NCI-H460 (cell line): ENCODE measurements around the gene PHF21A. TPM values are rescaled to one million over a fixed set of nuclear protein-coding genes. Genes with fewer than 3 reads are reported as not detected.
A peak's percentile ranks its signal among the peaks of the same experiment; 100 is the strongest.
"Not testable (repeated sequence)": the region's sequence is repeated elsewhere in the genome, so short reads cannot be mapped to it uniquely, and the experiment has no call there.

ENCODE experiments used
- DNase-seq: peaks from one replicate; pipeline ENCODE4 v3.0.0-alpha.2; 2016; ENCODE audit warnings: low read depth; ENCODE audit errors: extremely low read depth
- total RNA-seq: library from RNA; depleted of rRNA; stranded (reverse); fragments of >200 nt; shearing (Covaris generic); gene quantifications from 2 replicates; pipeline ENCODE4 v1.2.3, GENCODE V29; 2014

PHF21A gene
- total RNA-seq, 1 experiment from 2014 or later = 16.1 TPM

- DNase-seq = no peak
Observed at GRCh38 chr11:46038529-46038928, 82.7 kb downstream of the PHF21A start.

- no peak for DNase-seq
Observed at GRCh38 chr11:46036969-46037368, 84.3 kb downstream of the PHF21A start.

- no peak for DNase-seq
Observed at GRCh38 chr11:46036009-46036408, 85.2 kb downstream of the PHF21A start.

- no peak for DNase-seq
Observed at GRCh38 chr11:46034041-46034440, 87.2 kb downstream of the PHF21A start.

- no peak for DNase-seq
Observed at GRCh38 chr11:46026606-46027293, 94.5 kb downstream of the PHF21A start.

GRCh38 chr11:46020084-46020599 lies 101.1 kb downstream of the PHF21A start:
- no peak for DNase-seq

- no peak for DNase-seq
Observed at GRCh38 chr11:46018651-46019050, 102.6 kb downstream of the PHF21A start.

GRCh38 chr11:46017341-46017740 lies 103.9 kb downstream of the PHF21A start:
- DNase-seq = no peak

- no peak for DNase-seq
Observed at GRCh38 chr11:46015941-46016340, 105.3 kb downstream of the PHF21A start.

GRCh38 chr11:46014168-46014567 lies 107.1 kb downstream of the PHF21A start:
- not testable (repeated sequence) for DNase-seq

- DNase-seq = no peak
Observed at GRCh38 chr11:46012185-46012584, 109.1 kb downstream of the PHF21A start.

GRCh38 chr11:46010100-46010499 lies 111.2 kb downstream of the PHF21A start:
- DNase-seq = no peak

GRCh38 chr11:46009647-46010046 lies 111.6 kb downstream of the PHF21A start:
- no peak for DNase-seq

- DNase-seq = peak; percentile 53
Observed at GRCh38 chr11:46006418-46007070, 114.7 kb downstream of the PHF21A start.

GRCh38 chr11:46003572-46003971 lies 117.7 kb downstream of the PHF21A start:
- no peak for DNase-seq

GRCh38 chr11:46002189-46002588 lies 119.1 kb downstream of the PHF21A start:
- no peak for DNase-seq

- no peak for DNase-seq
Observed at GRCh38 chr11:46001448-46001914, 119.8 kb downstream of the PHF21A start.

- no peak for DNase-seq
Observed at GRCh38 chr11:45997599-45997998, 123.7 kb downstream of the PHF21A start.

GRCh38 chr11:45995342-45995734 lies 125.9 kb downstream of the PHF21A start:
- DNase-seq = no peak

- no peak for DNase-seq
Observed at GRCh38 chr11:45994371-45995341, 126.6 kb downstream of the PHF21A start.

- no peak for DNase-seq
Observed at GRCh38 chr11:45993531-45994001, 127.7 kb downstream of the PHF21A start.
